WERI-Rb-1 (cell line): ENCODE results near the gene ASPSCR1.

Experiments
- DNase-seq: peaks from one replicate; pipeline ENCODE4 v3.0.0-alpha.2; 2020
- H3K27ac ChIP-seq: fragments of 250-450 bp; sonication (Bioruptor Pico); 2 replicates; pipeline ENCODE4 v1.5.1; 2020; ENCODE audit warnings: mild to moderate bottlenecking, moderate library complexity
- H3K27me3 ChIP-seq: fragments of 250-450 bp; sonication (Bioruptor Pico); 2 replicates; pipeline ENCODE4 v1.5.1; 2021; ENCODE audit warnings: mild to moderate bottlenecking, low read depth, moderate library complexity; ENCODE audit not compliant: insufficient read depth, severe bottlenecking
- H3K36me3 ChIP-seq: fragments of 250-450 bp; sonication (Bioruptor Pico); 2 replicates; pipeline ENCODE4 v1.5.1; 2020; ENCODE audit warnings: mild to moderate bottlenecking, moderate library complexity
- H3K4me3 ChIP-seq: 2 replicates; pipeline ENCODE4 v1.5.1; 2011; ENCODE audit warnings: low read depth, mild to moderate bottlenecking, control low read depth, low read length
- H3K9me3 ChIP-seq: fragments of 250-450 bp; sonication (Bioruptor Pico); 2 replicates; pipeline ENCODE4 v1.5.1; 2021; ENCODE audit warnings: mild to moderate bottlenecking, moderate library complexity; ENCODE audit not compliant: severe bottlenecking
- CTCF ChIP-seq: IDR thresholded peaks from 2 replicates; pipeline ENCODE4 v1.5.1; 2011; ENCODE audit warnings: low read depth, mild to moderate bottlenecking, control low read depth, inconsistent platforms, low read length

The ASPSCR1 gene

GRCh38 chr17:82028966-82029365 is 51.5 kb downstream of the ASPSCR1 start:
- Histone ChIP-seq H3K4me3 (no peak overlapping the region), H3K9me3 (no peaks in the 10 kb centered on the region), H3K27ac (no peak overlapping the region), H3K36me3 (peaks cover 37% of the 10 kb centered on the region), H3K27me3 (no peaks in the 10 kb centered on the region)
- TF ChIP-seq CTCF: no peak
- DNase-seq: no peak

- no peaks in the 10 kb centered on the region for H3K9me3 ChIP-seq
- no peak for DNase-seq
- H3K27ac ChIP-seq: no peak overlapping the region
Measured at GRCh38 chr17:82029391-82029790, 52.0 kb downstream of the ASPSCR1 start.

GRCh38 chr17:82029990-82030469 is 52.6 kb downstream of the ASPSCR1 start:
- no peak for TF ChIP-seq CTCF
- Histone ChIP-seq H3K36me3 (peaks cover 42% of the 10 kb centered on the region), H3K9me3 (no peaks in the 10 kb centered on the region), H3K27ac (peak overlapping the region; percentile 26), H3K4me3 (no peak overlapping the region), H3K27me3 (no peaks in the 10 kb centered on the region)
- no peak for DNase-seq

More at GRCh38 chr17:82029391-82029790, 52.0 kb downstream of the ASPSCR1 start:
- H3K4me3 ChIP-seq: no peak overlapping the region
- H3K27me3 ChIP-seq: no peaks in the 10 kb centered on the region
- H3K36me3 ChIP-seq: peaks cover 41% of the 10 kb centered on the region
- TF ChIP-seq CTCF: no peak

GRCh38 chr17:82030470-82031302 is 53.3 kb downstream of the ASPSCR1 start:
- H3K9me3 ChIP-seq: no peaks in the 10 kb centered on the region
- no peaks in the 10 kb centered on the region for H3K27me3 ChIP-seq
- peak overlapping the region; percentile 76 for H3K4me3 ChIP-seq
- DNase-seq: peak; percentile 94
- TF ChIP-seq CTCF: peak; percentile 98
- H3K36me3 ChIP-seq: peaks cover 46% of the 10 kb centered on the region
- peak overlapping the region; percentile 73 for H3K27ac ChIP-seq

GRCh38 chr17:82031303-82031884 is 54.0 kb downstream of the ASPSCR1 start, which contains the start of gene RAC3:
RAC3 (plus strand) TSS chr17:82031678; CDS start chr17:82031762, 84 bp downstream.
- H3K27ac ChIP-seq: peak within 1 kb of the TSS; percentile 73
- DNase-seq: no peak
- TF ChIP-seq CTCF: no peak
- no peaks in the 10 kb centered on the region for H3K27me3 ChIP-seq
- peaks cover 53% of the 10 kb centered on the region for H3K36me3 ChIP-seq
- no peaks in the 10 kb centered on the region for H3K9me3 ChIP-seq
- peak within 1 kb of the TSS; percentile 76 for H3K4me3 ChIP-seq
